ENCODE measurements around the gene ATF7. TPM values are rescaled to one million over a fixed set of nuclear protein-coding genes. Genes with fewer than 3 reads are reported as not detected.

The ATF7 gene
- total and polyA plus RNA-seq, 9 of the 15 experiments (the other 6 are each of a cell fraction or from before 2014, with no cell fraction given) = 10.6 to 30.4 (median 20.7) TPM

DNA sequence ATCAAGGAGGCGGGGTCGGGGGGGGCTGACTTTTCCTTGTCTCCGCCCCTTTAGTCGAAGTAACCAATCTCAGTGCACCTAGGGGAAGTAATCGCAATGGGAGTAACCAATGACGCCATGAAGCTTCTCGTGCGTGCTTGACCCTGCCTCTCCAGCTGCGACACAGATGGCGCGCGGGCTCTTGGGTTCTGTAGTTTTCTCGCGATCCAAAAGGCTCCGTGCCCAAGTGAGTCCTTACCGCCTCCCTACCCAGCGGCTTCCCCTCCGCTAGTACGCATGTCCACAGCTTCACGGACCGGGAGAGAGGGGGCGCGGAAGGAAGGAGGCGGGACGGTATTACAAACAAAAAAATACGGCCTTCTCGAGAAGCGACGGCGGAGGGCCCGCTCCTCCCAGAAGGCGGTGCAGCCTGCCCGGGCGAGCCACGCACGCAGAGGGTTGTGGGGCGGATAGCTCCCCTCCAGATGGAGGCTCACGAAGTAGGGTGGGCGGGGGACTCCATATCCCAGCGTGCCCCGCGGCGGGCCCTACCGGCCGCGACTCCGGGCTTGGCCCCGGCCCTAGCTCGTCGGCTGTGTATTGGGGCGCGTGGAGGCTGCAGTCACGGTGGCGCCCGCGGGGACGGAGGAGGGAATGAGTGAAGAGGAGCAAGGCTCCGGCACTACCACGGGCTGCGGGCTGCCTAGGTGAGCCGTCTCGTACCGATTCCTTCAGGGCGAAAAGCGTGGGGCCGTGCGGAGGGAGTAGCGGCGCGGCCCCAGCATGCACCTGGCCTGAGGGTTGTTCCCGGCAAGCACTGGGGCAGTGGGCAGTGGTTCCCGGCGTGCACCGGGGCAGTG, 125.2 kb downstream of the ATF7 start, which contains the start of gene TARBP2 (continued):
- TF ChIP-seq GABPB1 (CRISPR knock-in tag; IDR thresholded peaks at IDR 0.05) = peak; percentile 68; the same call in 1 of the 2 replicates
- TF ChIP-seq PTTG1 (tag; IDR thresholded peaks at IDR 0.05; ENCODE audit: low read depth) = no peak
- no peak for TF ChIP-seq STAT5B (CRISPR knock-in tag; IDR thresholded peaks at IDR 0.05)
- TF ChIP-seq SMARCA5 (IDR thresholded peaks at IDR 0.05) = no peak
- TF ChIP-seq MCM5 (IDR thresholded peaks at IDR 0.05; ENCODE audit: low read depth) = no peak
- no peak for TF ChIP-seq ARHGAP35 (IDR thresholded peaks at IDR 0.05; ENCODE audit: partially characterized antibody)
- TF ChIP-seq JUN (IDR thresholded peaks at IDR 0.05; ENCODE audit: borderline replicate concordance, low read depth, low read length) = no peak
- no peak for TF ChIP-seq JUN (CRISPR knock-in tag; IDR thresholded peaks at IDR 0.05; ENCODE audit: borderline replicate concordance)
- peak; percentile 88 for TF ChIP-seq ZNF644 (tag; IDR thresholded peaks at IDR 0.05; ENCODE audit: low read depth)
- TF ChIP-seq GTF2A2 (tag; IDR thresholded peaks at IDR 0.05) = 0 out of 2 replicates have a peak, but pooled peaks have one; percentile 42
- TF ChIP-seq TAF9B (IDR thresholded peaks at IDR 0.05; ENCODE audit: partially characterized antibody) = no peak
- no peak for TF ChIP-seq TEAD4 (IDR thresholded peaks at IDR 0.05; ENCODE audit: low read length)
- TF ChIP-seq TEAD4 (CRISPR knock-in tag; IDR thresholded peaks at IDR 0.05; ENCODE audit: borderline replicate concordance) = no peak
- no peak for TF ChIP-seq HDAC3 (IDR thresholded peaks at IDR 0.05; ENCODE audit: borderline replicate concordance, partially characterized antibody)
- TF ChIP-seq NR3C1 (CRISPR knock-in tag; IDR thresholded peaks at IDR 0.05) = no peak
- peak in 1 of 3 experiments; percentile 8 for TF ChIP-seq YY1 (IDR thresholded peaks at IDR 0.05; ENCODE audit: borderline replicate concordance in 1 of 3, control insufficient read depth in 1 of 3, extremely low read depth in 1 of 3, insufficient read depth in 3 of 3, insufficient read length in 1 of 3, insufficient replicate concordance in 2 of 3, low read depth in 1 of 3, low read length in 2 of 3)
- TF ChIP-seq KDM4B (IDR thresholded peaks at IDR 0.05; ENCODE audit: borderline replicate concordance in 2 of 2, low read depth in 1 of 2) = peak in 1 of 2 experiments; percentile 50; a peak in 1 of 4 replicates
- no peak for TF ChIP-seq MEF2A (IDR thresholded peaks at IDR 0.05; ENCODE audit: control insufficient read depth, low read depth, low read length)
- TF ChIP-seq, protein P1, sequence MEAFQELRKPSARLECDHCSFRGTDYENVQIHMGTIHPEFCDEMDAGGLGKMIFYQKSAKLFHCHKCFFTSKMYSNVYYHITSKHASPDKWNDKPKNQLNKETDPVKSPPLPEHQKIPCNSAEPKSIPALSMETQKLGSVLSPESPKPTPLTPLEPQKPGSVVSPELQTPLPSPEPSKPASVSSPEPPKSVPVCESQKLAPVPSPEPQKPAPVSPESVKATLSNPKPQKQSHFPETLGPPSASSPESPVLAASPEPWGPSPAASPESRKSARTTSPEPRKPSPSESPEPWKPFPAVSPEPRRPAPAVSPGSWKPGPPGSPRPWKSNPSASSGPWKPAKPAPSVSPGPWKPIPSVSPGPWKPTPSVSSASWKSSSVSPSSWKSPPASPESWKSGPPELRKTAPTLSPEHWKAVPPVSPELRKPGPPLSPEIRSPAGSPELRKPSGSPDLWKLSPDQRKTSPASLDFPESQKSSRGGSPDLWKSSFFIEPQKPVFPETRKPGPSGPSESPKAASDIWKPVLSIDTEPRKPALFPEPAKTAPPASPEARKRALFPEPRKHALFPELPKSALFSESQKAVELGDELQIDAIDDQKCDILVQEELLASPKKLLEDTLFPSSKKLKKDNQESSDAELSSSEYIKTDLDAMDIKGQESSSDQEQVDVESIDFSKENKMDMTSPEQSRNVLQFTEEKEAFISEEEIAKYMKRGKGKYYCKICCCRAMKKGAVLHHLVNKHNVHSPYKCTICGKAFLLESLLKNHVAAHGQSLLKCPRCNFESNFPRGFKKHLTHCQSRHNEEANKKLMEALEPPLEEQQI (IDR thresholded peaks at IDR 0.05) = no peak
- peak; percentile 61; the same call in 1 of the 2 replicates for TF ChIP-seq OTX1 (CRISPR knock-in tag; IDR thresholded peaks at IDR 0.05)
- TF ChIP-seq ARID2 (IDR thresholded peaks at IDR 0.05) = no peak
- no peak for TF ChIP-seq ZNF717 (CRISPR knock-in tag; IDR thresholded peaks at IDR 0.05)
- TF ChIP-seq RBM25 (IDR thresholded peaks at IDR 0.05; ENCODE audit: low read depth, low read length, severe bottlenecking) = no peak
- peak; percentile 85 for TF ChIP-seq ZNF766 (CRISPR knock-in tag; conservative IDR thresholded peaks at IDR 0.05)
- TF ChIP-seq RB1 (IDR thresholded peaks at IDR 0.05; ENCODE audit: low read depth) = peak; percentile 13
- TF ChIP-seq SRSF9 (IDR thresholded peaks at IDR 0.05; ENCODE audit: borderline replicate concordance, low read depth, low read length) = no peak
- TF ChIP-seq ZNF384 (IDR thresholded peaks at IDR 0.05; ENCODE audit: low read depth, low read length) = no peak

Measured in K562 (cell line).